ENCODE measurements around the gene SIX1.

The SIX1 gene

DNA sequence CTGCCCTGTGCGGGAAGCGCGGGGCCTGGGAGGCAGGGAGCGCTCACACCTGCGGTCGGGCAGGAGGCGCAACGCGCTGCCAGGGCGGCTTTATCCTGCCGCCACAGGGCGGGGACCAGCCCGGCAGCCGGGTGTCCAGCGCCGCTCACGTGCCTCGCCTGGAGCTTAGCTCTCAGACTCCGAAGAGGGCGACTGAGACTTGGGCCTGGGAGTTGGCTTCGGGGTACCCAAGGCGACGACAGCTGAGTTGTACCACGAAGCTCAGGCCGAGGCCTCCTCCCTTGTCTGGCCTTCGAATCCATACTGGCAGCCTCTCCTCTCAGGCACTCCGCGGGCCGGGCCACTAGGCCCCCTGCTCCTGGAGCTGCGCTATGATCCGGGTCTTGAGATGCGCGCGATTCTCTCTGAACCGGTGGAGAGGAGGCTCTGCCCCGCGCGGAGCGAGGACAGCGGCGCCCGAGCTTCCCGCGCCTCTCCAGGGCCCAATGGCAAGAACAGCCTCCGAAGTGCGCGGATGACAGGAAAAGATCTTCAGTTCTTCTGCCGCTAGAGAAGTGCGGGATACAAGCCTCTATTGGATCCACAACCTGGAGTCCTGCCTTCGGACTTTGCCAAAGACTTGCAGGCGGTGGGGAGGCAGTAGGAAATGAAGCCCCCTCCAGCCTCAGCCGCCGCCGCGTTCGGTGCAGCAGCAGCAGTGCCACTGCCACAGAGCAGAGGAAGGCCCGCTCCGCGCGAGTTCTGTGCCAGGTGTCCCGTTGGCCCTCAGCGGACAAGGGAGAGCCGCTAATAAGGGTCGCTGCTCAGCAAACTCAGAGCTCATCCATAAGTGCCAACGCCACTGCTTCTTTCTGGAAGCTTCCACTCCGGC, 6.8 kb downstream of the SIX1 start:
- TF ChIP-seq, protein P1, sequence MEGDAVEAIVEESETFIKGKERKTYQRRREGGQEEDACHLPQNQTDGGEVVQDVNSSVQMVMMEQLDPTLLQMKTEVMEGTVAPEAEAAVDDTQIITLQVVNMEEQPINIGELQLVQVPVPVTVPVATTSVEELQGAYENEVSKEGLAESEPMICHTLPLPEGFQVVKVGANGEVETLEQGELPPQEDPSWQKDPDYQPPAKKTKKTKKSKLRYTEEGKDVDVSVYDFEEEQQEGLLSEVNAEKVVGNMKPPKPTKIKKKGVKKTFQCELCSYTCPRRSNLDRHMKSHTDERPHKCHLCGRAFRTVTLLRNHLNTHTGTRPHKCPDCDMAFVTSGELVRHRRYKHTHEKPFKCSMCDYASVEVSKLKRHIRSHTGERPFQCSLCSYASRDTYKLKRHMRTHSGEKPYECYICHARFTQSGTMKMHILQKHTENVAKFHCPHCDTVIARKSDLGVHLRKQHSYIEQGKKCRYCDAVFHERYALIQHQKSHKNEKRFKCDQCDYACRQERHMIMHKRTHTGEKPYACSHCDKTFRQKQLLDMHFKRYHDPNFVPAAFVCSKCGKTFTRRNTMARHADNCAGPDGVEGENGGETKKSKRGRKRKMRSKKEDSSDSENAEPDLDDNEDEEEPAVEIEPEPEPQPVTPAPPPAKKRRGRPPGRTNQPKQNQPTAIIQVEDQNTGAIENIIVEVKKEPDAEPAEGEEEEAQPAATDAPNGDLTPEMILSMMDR (IDR thresholded peaks at IDR 0.05; ENCODE audit: low read depth, low read length, missing control alignments), result no peak
- Histone ChIP-seq H3K36me3 (replicated peaks) (peaks cover 18% of the 10 kb centered on the region), H3K4me3 (ENCODE audit: low read depth, low read length) (peak overlapping the region; percentile 5), H3K27ac (no peak overlapping the region), H3K27me3 (replicated peaks) (no peaks in the 10 kb centered on the region)
- DNase-seq, result no peak
- in situ Hi-C loops (cut with HindIII; ENCODE audit: low pct_ligation_motif_present, low sequenced_read_pairs), result loop anchor here (25.0 kb wide), 2 partner anchors 395 to 595 kb away; no protein-coding TSS in a partner anchor

DNA sequence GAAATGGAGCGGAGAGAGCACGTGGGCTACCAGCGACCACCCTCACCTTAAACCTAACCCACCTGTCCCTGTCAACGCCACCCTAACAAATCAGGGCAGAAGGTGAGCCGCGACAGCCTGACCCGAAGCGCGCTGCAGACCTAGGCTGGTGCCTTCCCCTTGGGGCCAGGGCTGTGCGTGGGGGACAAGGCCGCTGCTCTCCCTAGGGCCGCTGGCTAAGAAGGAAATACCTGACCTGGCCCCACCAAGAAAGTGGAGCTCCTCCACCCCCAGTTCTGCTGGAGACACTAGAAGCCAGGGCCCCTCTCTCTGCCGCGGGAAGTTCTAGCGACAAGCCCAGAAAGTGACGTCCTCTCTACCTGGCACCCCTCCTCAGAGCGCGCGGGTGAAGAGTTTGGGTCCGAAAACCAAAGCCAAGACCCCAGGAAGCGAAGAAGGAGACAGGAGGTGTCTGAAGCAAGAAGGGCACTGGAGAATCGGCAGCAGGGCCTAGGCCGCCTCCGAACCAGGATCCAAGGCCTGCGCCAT, 7.5 kb downstream of the SIX1 start:
- no peak for DNase-seq
- in situ Hi-C loops (cut with HindIII; ENCODE audit: low pct_ligation_motif_present, low sequenced_read_pairs), result loop anchor here (25.0 kb wide), 2 partner anchors 395 to 595 kb away; no protein-coding TSS in a partner anchor
- Histone ChIP-seq H3K27me3 (replicated peaks) (no peaks in the 10 kb centered on the region), H3K4me3 (ENCODE audit: low read depth, low read length) (no peak overlapping the region), H3K36me3 (replicated peaks) (peaks cover 18% of the 10 kb centered on the region), H3K27ac (no peak overlapping the region)
- TF ChIP-seq, protein P1 (IDR thresholded peaks at IDR 0.05; ENCODE audit: low read depth, low read length, missing control alignments), result no peak

DNA sequence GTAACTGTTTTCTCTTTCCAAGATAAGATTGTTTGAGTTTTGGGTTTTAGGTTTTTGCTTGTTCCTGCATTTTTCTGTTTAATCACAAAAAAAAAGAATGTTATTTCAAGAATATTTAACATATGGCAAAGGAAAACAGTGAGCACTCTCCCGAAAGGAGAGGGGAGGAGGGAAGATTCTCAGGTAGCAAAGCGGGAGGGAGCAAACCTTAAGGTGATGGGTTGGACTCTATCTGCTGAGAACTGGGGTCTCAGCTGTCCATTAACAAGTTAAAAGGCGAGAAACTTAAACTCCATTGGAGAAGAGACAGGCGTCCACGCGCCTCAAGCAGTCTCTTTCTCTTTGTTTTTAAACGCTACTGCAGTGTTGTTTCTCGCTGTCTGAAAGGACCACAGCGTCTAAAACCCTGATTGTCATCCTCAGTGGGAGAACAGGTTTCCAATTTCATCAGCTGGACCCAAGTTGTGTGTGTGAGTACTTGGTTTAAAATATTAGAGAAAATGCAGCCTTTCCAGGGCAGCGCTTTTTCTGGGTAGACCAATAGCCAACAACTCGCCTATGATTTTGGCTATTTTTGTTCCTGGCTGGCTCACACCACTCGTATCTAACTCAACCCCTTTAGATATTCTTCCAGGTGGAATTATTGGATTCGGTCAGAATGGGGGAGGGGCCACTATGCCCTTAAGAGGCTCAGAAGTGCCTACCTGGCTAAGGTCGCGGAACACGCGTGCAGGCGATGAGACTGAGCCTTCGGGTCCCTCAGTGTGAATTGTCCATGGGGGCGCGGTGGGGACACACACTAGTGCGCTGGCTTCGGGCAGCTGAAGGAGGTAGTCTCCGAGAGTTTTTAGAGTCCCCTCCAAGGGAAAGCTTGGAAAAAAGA, 8.2 kb downstream of the SIX1 start:
- TF ChIP-seq, protein P1 (IDR thresholded peaks at IDR 0.05; ENCODE audit: low read depth, low read length, missing control alignments), result no peak

DNA sequence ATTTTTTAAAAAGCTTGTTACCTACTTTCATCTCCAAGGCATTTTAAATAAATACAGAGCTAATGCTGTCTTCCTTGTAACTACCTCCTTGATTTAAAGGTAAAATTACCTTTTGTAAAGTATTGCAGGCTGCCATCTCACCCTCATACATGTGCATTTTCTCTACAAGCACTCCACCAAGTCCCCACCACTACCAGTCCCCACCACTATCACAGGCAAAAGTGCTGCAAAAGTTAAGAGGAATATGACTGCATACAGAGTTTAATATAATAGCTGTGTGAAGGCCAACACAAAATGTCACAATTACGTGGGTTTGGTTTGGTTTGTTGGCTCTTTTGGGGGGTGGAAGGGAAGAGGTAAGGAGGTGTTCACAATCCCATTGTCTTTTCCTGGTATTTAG, 9.6 kb downstream of the SIX1 start:
- TF ChIP-seq, protein P1 (IDR thresholded peaks at IDR 0.05; ENCODE audit: low read depth, low read length, missing control alignments), result no peak
- Histone ChIP-seq H3K4me3 (ENCODE audit: low read depth, low read length) (no peak overlapping the region), H3K27me3 (replicated peaks) (no peaks in the 10 kb centered on the region), H3K27ac (no peak overlapping the region), H3K36me3 (replicated peaks) (peaks cover 18% of the 10 kb centered on the region)
- DNase-seq, result no peak
- in situ Hi-C loops (cut with HindIII; ENCODE audit: low pct_ligation_motif_present, low sequenced_read_pairs), result loop anchor here (25.0 kb wide), 2 partner anchors 398 to 598 kb away; no protein-coding TSS in a partner anchor

More for the DNA sequence above, 8.2 kb downstream of the SIX1 start:
- no peak overlapping the region for H3K27ac ChIP-seq
- in situ Hi-C loops (cut with HindIII; ENCODE audit: low pct_ligation_motif_present, low sequenced_read_pairs), result loop anchor here (25.0 kb wide), 2 partner anchors 396 to 596 kb away; no protein-coding TSS in a partner anchor
- no peaks in the 10 kb centered on the region for H3K27me3 ChIP-seq (replicated peaks)
- DNase-seq, result no peak
- H3K4me3 ChIP-seq (ENCODE audit: low read depth, low read length), result no peak overlapping the region
- peaks cover 18% of the 10 kb centered on the region for H3K36me3 ChIP-seq (replicated peaks)

DNA sequence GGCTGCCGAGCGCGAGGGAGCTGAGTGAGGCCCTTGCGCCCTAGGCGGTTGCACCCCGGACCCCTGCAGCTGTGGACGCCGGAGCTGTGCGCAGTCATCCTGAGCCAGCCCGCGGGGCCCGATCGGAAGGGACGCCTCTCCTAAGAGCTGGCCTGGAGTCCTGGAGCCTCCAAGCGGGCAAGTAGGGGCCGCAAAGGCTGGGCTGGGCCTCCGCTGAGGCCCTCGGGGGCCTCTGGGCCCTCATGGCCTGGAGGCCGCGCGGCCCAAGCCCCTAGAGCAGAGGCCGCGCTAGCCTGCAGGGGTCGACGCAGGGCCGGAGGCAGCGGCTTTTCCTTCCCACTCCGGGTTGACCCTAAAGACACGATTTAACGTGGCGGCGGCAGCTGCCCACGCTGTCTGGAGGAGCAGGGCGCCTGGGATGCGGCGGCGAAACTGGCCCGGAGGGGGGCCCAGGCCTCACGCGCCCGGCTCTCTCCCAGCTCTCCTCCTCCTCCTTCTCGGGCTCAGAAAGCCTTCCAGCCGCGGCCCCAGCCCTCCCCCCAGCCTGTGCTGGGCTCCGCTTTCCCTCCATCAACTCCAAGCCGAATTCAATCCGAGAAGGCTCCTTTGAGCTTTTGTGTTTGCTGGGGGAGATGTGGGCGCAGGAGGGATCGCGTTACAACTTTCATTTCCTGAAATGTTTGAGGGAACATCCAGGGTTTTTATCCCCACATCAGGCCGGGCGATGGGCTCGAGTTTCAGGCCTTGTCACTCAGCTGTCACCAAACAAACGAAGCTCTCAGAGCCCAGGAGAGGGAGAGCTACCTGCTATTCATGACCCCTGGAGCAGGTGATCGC, 11.6 kb downstream of the SIX1 start:
- H3K27ac ChIP-seq, result peak overlapping the region; percentile 80
- peak; percentile 52 for DNase-seq
- peak overlapping the region; percentile 35 for H3K4me3 ChIP-seq (ENCODE audit: low read depth, low read length)
- in situ Hi-C loops (cut with HindIII; ENCODE audit: low pct_ligation_motif_present, low sequenced_read_pairs), result loop anchor here (25.0 kb wide), 2 partner anchors 400 to 600 kb away; no protein-coding TSS in a partner anchor
- peaks cover 14% of the 10 kb centered on the region for H3K36me3 ChIP-seq (replicated peaks)
- H3K27me3 ChIP-seq (replicated peaks), result no peaks in the 10 kb centered on the region
- TF ChIP-seq, protein P1 (IDR thresholded peaks at IDR 0.05; ENCODE audit: low read depth, low read length, missing control alignments), result no peak

All from brain microvascular endothelial cell (primary cell).